Upper lobe of left lung (tissue), 6 donors: ENCODE results near the gene PER3. TPM values are rescaled to one million over a fixed set of nuclear protein-coding genes. Genes with fewer than 3 reads are reported as not detected.
A peak's percentile ranks its signal among the peaks of the same experiment; 100 is the strongest.

Experiments used
- ATAC-seq, 2 donors: fragments of 200-7000 bp; cut with Tn5 transposase; one replicate each; pipeline ENCODE4 v1.9.1; 2022; ENCODE audit warnings: mild to moderate bottlenecking in 2 of 2, moderate library complexity in 2 of 2; ENCODE audit not compliant: low FRiP score in 2 of 2
- DNase-seq, 2 donors: peaks; one replicate each; pipeline ENCODE4 v3.0.0-alpha.2; 2019 to 2020
- H3K27ac ChIP-seq, 4 donors: fragments of 200-600 bp; sonication (generic); one replicate each; pipeline ENCODE4 v1.5.1; 2016 to 2019
- H3K27me3 ChIP-seq, 4 donors: fragments of 200-600 bp; sonication (generic); one replicate each; pipeline ENCODE4 v1.5.1; 2017 to 2019
- H3K36me3 ChIP-seq, 4 donors: fragments of 200-600 bp; sonication (generic); one replicate each; pipeline ENCODE4 v1.5.1; 2016 to 2019
- H3K4me1 ChIP-seq, 4 donors: fragments of 200-600 bp; sonication (generic); one replicate each; pipeline ENCODE4 v1.5.1; 2018 to 2019
- H3K4me3 ChIP-seq, 4 donors: fragments of 200-600 bp; sonication (generic); one replicate each; pipeline ENCODE4 v1.5.1; 2017 to 2019; ENCODE audit warnings: mild to moderate bottlenecking in 2 of 4, moderate library complexity in 1 of 4
- H3K9me3 ChIP-seq, 4 donors: fragments of 200-600 bp; sonication (generic); one replicate each; pipeline ENCODE4 v1.5.1; 2018 to 2019
- EP300 ChIP-seq, 4 donors: sonication (generic); formaldehyde crosslinking; IDR thresholded peaks; one replicate each; pipeline ENCODE4 v1.5.1; 2017; ENCODE audit warnings: antibody characterized with exemption in 4 of 4, control low read depth in 2 of 4
- POLR2A ChIP-seq, 4 donors: fragments of 450-650 bp; IDR thresholded peaks; one replicate each; pipeline ENCODE4 v1.5.1; 2016 to 2017; ENCODE audit warnings: antibody characterized with exemption in 4 of 4, mild to moderate bottlenecking in 2 of 4
- POLR2AphosphoS5 ChIP-seq, 2 donors: sonication (generic); formaldehyde crosslinking; IDR thresholded peaks; one replicate each; pipeline ENCODE4 v1.5.1; 2017; ENCODE audit warnings: antibody characterized with exemption in 2 of 2
- WGBS, 2 donors: methylation state at CpG; one replicate each; pipeline ENCODE4 v1.1.5; 2017 to 2018; 5-methylcytosine and 5-hydroxymethylcytosine counted together
- total RNA-seq, 6 donors: library from RNA; depleted of rRNA in 4 of 6; stranded (reverse); fragments of >200 nt in 4 of 6; gene quantifications; one replicate each; pipeline versions ENCODE4 v1.1.0 to v1.2.1, GENCODE V29; 2016 to 2021
- TF ChIP-seq, protein P1 (sequence below), 6 experiments: fragments of 450-650 bp in 4 of 6; fragments of 200-600 bp in 2 of 6; sonication (generic) in 2 of 6; IDR thresholded peaks; one replicate each; pipeline ENCODE4 v1.5.1; 2016 to 2019; ENCODE audit warnings: antibody characterized with exemption in 6 of 6
- donor health status: DM: no; HTN: no; CAD: no; lungs with moderate emphysema.
- donor health status: DM: no; HTN: yes; CAD: no; lungs with severe emphysema.

PER3 gene
- total RNA-seq, 6 donors from 2014 or later, result 20.1 to 43.0 (median 26.9) TPM

DNA sequence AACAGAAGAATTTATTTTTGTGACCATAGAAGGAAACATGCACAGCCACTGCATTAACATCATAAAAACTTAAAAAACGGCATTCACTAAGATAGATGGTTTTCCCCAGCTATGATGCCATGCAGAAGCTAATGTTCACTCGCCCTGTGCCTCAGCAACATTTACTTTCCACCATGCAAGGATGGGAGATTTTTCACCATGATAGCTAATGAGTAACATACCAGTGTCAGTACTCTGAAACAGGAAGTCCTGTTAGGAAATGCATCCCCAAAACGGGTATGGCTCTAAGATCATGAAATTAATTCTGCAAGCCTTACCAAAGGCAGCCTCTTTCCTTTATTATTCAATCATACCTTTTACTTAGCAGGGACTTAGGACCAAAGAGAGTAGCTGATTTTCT lies 30.4 kb upstream of the PER3 start:
- Histone ChIP-seq H3K9me3 (no peaks in the 10 kb centered on the region), H3K4me3 (no peak overlapping the region), H3K27me3 (no peaks in the 10 kb centered on the region), H3K4me1 (peaks cover 12 to 22% (median 15%) of the 10 kb centered on the region in 4 donors), H3K27ac (peak overlapping the region in 1 of 4 donors; percentile 61), H3K36me3 (peaks cover 0 to 9% (median 0%) of the 10 kb centered on the region in 4 donors)
- TF ChIP-seq EP300 (IDR thresholded peaks at IDR 0.05) (no peak), POLR2A (IDR thresholded peaks at IDR 0.05) (no peak), POLR2AphosphoS5 (IDR thresholded peaks at IDR 0.05) (no peak)
- TF ChIP-seq, protein P1, sequence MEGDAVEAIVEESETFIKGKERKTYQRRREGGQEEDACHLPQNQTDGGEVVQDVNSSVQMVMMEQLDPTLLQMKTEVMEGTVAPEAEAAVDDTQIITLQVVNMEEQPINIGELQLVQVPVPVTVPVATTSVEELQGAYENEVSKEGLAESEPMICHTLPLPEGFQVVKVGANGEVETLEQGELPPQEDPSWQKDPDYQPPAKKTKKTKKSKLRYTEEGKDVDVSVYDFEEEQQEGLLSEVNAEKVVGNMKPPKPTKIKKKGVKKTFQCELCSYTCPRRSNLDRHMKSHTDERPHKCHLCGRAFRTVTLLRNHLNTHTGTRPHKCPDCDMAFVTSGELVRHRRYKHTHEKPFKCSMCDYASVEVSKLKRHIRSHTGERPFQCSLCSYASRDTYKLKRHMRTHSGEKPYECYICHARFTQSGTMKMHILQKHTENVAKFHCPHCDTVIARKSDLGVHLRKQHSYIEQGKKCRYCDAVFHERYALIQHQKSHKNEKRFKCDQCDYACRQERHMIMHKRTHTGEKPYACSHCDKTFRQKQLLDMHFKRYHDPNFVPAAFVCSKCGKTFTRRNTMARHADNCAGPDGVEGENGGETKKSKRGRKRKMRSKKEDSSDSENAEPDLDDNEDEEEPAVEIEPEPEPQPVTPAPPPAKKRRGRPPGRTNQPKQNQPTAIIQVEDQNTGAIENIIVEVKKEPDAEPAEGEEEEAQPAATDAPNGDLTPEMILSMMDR (IDR thresholded peaks at IDR 0.05), result no peak
- WGBS, 2 donors, result 39 to 53% methylated on average over 3 of the region's 3 CpGs
- no peak for DNase-seq
- no peak for ATAC-seq

DNA sequence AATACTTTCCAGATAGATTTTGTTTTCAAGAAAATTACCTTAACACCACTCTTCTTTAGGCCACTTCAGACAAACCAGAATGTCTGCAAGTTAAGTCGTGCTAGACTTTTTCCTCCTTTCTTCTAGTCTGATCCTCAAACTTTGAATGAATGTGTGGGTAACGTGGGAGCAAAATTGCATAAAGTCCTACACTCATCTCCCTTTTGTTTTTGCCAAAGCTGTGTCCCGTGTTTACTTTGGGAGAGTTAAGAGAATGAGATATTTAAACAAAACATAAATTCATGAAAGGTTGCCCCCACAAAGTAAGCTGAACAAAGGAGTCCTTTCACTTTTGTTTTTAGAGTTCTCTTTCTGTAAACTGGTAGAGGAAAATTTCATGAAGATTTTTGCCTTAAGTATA lies 29.9 kb upstream of the PER3 start:
- no peaks in the 10 kb centered on the region for H3K9me3 ChIP-seq
- H3K27me3 ChIP-seq, result no peaks in the 10 kb centered on the region
- peak overlapping the region in 1 of 4 donors; percentile 46 for H3K27ac ChIP-seq
- 64 to 66% methylated on average over 3 of the region's 3 CpGs for WGBS, 2 donors
- H3K36me3 ChIP-seq, result peaks cover 0 to 9% (median 0%) of the 10 kb centered on the region in 4 donors
- TF ChIP-seq POLR2A (IDR thresholded peaks at IDR 0.05) (no peak), EP300 (IDR thresholded peaks at IDR 0.05) (no peak), POLR2AphosphoS5 (IDR thresholded peaks at IDR 0.05) (no peak)
- TF ChIP-seq, protein P1 (IDR thresholded peaks at IDR 0.05), result no peak
- H3K4me1 ChIP-seq, result peaks cover 12 to 22% (median 17%) of the 10 kb centered on the region in 4 donors
- DNase-seq (no peak), ATAC-seq (no peak)
- no peak overlapping the region for H3K4me3 ChIP-seq

DNA sequence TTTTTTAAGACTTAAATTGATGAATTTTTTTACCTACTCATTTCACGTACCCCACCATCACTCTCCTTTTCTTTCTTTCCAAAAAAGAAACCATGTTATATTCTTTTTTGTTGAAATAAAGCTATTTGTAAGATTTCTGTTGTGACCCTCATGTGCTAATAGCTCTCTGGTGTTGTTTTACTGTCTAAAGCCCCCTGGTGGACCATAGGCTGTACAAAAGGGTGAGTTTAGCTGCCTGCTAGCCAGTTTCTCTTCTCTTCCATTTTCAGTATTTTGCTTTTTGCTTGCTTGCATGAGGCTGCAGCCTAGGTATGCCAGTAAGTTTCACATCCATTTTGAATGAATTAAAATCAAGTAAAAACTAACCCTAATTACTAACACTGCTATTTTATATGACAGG lies 28.6 kb upstream of the PER3 start:
- 93 to 98% methylated on average over 1 of the region's 1 CpG for WGBS, 2 donors
- no peak overlapping the region for H3K27ac ChIP-seq
- H3K27me3 ChIP-seq, result no peaks in the 10 kb centered on the region
- TF ChIP-seq POLR2A (IDR thresholded peaks at IDR 0.05) (no peak), POLR2AphosphoS5 (IDR thresholded peaks at IDR 0.05) (no peak), EP300 (IDR thresholded peaks at IDR 0.05) (no peak)
- TF ChIP-seq, protein P1 (IDR thresholded peaks at IDR 0.05), result no peak
- DNase-seq (no peak), ATAC-seq (no peak)
- H3K9me3 ChIP-seq, result no peaks in the 10 kb centered on the region
- no peak overlapping the region for H3K4me3 ChIP-seq
- peaks cover 0 to under 1% (median 0%) of the 10 kb centered on the region in 4 donors for H3K36me3 ChIP-seq
- H3K4me1 ChIP-seq, result peaks cover 12 to 23% (median 17%) of the 10 kb centered on the region in 4 donors

DNA sequence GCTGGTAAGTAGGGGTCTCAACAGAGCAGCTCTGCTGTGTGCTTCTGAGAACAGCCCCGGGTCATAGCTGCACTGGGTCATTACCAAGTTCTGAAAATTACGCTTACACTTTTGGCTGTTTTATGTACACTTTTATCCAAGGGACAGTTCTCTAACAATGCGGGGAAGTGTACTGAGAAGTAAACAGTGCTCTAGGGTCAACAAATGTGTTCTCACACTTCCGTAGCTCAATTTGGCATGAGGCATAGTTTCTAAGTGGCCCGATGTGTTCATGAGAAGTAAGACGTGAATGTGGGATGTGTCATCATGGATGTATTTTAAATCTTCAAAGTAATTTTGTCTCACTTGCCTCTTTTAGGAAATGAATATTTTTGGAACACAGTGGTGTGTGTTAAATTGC lies 23.8 kb upstream of the PER3 start:
- no peak for ATAC-seq
- no peak for DNase-seq
- 58 to 66% methylated on average over 6 of the region's 6 CpGs for WGBS, 2 donors

More for the DNA sequence above, 23.8 kb upstream of the PER3 start:
- Histone ChIP-seq H3K4me1 (peaks cover 0 to 9% (median 2%) of the 10 kb centered on the region in 4 donors), H3K36me3 (no peaks in the 10 kb centered on the region), H3K27me3 (no peaks in the 10 kb centered on the region), H3K9me3 (no peaks in the 10 kb centered on the region), H3K27ac (peak overlapping the region in 3 of 4 donors; percentile 17 to 63 (median 33)), H3K4me3 (no peak overlapping the region)
- peak; percentile 12 to 48 for TF ChIP-seq POLR2AphosphoS5 (IDR thresholded peaks at IDR 0.05)
- TF ChIP-seq POLR2A (IDR thresholded peaks at IDR 0.05), result no peak
- TF ChIP-seq, protein P1 (IDR thresholded peaks at IDR 0.05), result no peak
- TF ChIP-seq EP300 (IDR thresholded peaks at IDR 0.05), result peak in 1 of 4 donors; percentile 42
